ENCODE results near the gene ADARB1.

Gene ADARB1

GRCh38 chr21:45094412-45094811, 20.0 kb downstream of the ADARB1 start:
- Histone ChIP-seq H3K9me3 (ENCODE audit: low read length) (no peaks in the 10 kb centered on the region), H3K4me2 (ENCODE audit: low read length) (no peak overlapping the region), H2AFZ (ENCODE audit: low read length) (no peak overlapping the region), H3K27me3 (ENCODE audit: insufficient read depth, low read length) (no peaks in the 10 kb centered on the region; the same call in 1 of the 2 replicates), H3K36me3 (ENCODE audit: insufficient read depth, low read length) (no peaks in the 10 kb centered on the region), H4K20me1 (ENCODE audit: insufficient read depth, low read length) (no peaks in the 10 kb centered on the region), H3K4me3 (ENCODE audit: low read depth, low read length, poor library complexity, severe bottlenecking) (no peak overlapping the region), H3K79me2 (ENCODE audit: insufficient read depth, low read length) (no peaks in the 10 kb centered on the region), H3K9ac (ENCODE audit: low read length) (no peak overlapping the region), H3F3A (ENCODE audit: insufficient read depth, low read length) (no peaks in the 10 kb centered on the region), H3K9me2 (ENCODE audit: low read depth, low read length) (no peaks in the 10 kb centered on the region), H3K27ac (ENCODE audit: low read depth, low read length, poor library complexity, severe bottlenecking) (no peak overlapping the region), H3K4me1 (ENCODE audit: insufficient read depth, low read length, severe bottlenecking) (no peaks in the 10 kb centered on the region)
- no peak for TF ChIP-seq EZH2 (IDR thresholded peaks at IDR 0.05; ENCODE audit: borderline replicate concordance, low read length)
- no peak for TF ChIP-seq CTCF (IDR thresholded peaks at IDR 0.05; ENCODE audit: low read length)

DNA sequence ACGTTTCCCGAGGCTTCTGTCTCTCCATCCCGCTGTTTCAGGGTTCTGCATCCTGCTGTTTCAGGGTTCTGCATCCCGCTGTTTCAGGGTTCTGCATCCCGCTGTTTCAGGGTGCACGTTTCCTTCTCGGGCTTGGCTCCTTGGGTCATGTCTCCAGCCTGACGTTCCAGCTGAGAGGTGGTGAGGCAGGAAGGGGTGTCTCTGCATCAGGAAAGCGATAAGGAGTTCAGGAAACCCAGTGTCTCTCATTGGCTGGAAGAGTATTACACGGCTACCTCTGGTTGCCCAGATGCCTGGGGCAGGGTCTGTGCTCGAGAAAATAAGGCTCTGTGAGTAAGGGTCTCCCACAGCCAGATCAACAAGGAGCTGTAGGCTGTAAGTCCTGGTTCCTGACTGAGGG, 21.1 kb downstream of the ADARB1 start:
- no peak overlapping the region for H3K9ac ChIP-seq (ENCODE audit: low read length)
- H3K79me2 ChIP-seq (ENCODE audit: insufficient read depth, low read length) = no peaks in the 10 kb centered on the region
- no peaks in the 10 kb centered on the region for H3F3A ChIP-seq (ENCODE audit: insufficient read depth, low read length)
- no peak overlapping the region for H2AFZ ChIP-seq (ENCODE audit: low read length)
- H3K4me1 ChIP-seq (ENCODE audit: insufficient read depth, low read length, severe bottlenecking) = no peaks in the 10 kb centered on the region
- no peak overlapping the region for H3K4me2 ChIP-seq (ENCODE audit: low read length)
- no peaks in the 10 kb centered on the region for H3K9me3 ChIP-seq (ENCODE audit: low read length)
- H3K9me2 ChIP-seq (ENCODE audit: low read depth, low read length) = no peaks in the 10 kb centered on the region
- H3K4me3 ChIP-seq (ENCODE audit: low read depth, low read length, poor library complexity, severe bottlenecking) = no peak overlapping the region
- H3K27me3 ChIP-seq (ENCODE audit: insufficient read depth, low read length) = no peaks in the 10 kb centered on the region
- no peak for TF ChIP-seq EZH2 (IDR thresholded peaks at IDR 0.05; ENCODE audit: borderline replicate concordance, low read length)
- no peak for TF ChIP-seq CTCF (IDR thresholded peaks at IDR 0.05; ENCODE audit: low read length)
- H3K36me3 ChIP-seq (ENCODE audit: insufficient read depth, low read length) = no peaks in the 10 kb centered on the region
- H3K27ac ChIP-seq (ENCODE audit: low read depth, low read length, poor library complexity, severe bottlenecking) = no peak overlapping the region
- no peaks in the 10 kb centered on the region for H4K20me1 ChIP-seq (ENCODE audit: insufficient read depth, low read length)

GRCh38 chr21:45096217-45096616, 21.8 kb downstream of the ADARB1 start:
- Histone ChIP-seq H3K27me3 (ENCODE audit: insufficient read depth, low read length) (no peaks in the 10 kb centered on the region), H3K79me2 (ENCODE audit: insufficient read depth, low read length) (no peaks in the 10 kb centered on the region), H3K36me3 (ENCODE audit: insufficient read depth, low read length) (no peaks in the 10 kb centered on the region), H3K9me3 (ENCODE audit: low read length) (no peaks in the 10 kb centered on the region), H3F3A (ENCODE audit: insufficient read depth, low read length) (no peaks in the 10 kb centered on the region), H3K4me3 (ENCODE audit: low read depth, low read length, poor library complexity, severe bottlenecking) (no peak overlapping the region), H4K20me1 (ENCODE audit: insufficient read depth, low read length) (no peaks in the 10 kb centered on the region), H3K9me2 (ENCODE audit: low read depth, low read length) (no peaks in the 10 kb centered on the region), H3K4me2 (ENCODE audit: low read length) (no peak overlapping the region), H3K27ac (ENCODE audit: low read depth, low read length, poor library complexity, severe bottlenecking) (no peak overlapping the region), H3K4me1 (ENCODE audit: insufficient read depth, low read length, severe bottlenecking) (no peaks in the 10 kb centered on the region), H3K9ac (ENCODE audit: low read length) (no peak overlapping the region), H2AFZ (ENCODE audit: low read length) (no peak overlapping the region)
- no peak for TF ChIP-seq EZH2 (IDR thresholded peaks at IDR 0.05; ENCODE audit: borderline replicate concordance, low read length)
- TF ChIP-seq CTCF (IDR thresholded peaks at IDR 0.05; ENCODE audit: low read length) = no peak

Measured in OCI-LY1 (cell line).